Omental fat pad (tissue), 4 donors: ENCODE results near the gene EXD3. TPM values are rescaled to one million over a fixed set of nuclear protein-coding genes. Genes with fewer than 3 reads are reported as not detected.
"Not testable (repeated sequence)": the region's sequence is repeated elsewhere in the genome, so short reads cannot be mapped to it uniquely, and the experiment has no call there.

ENCODE experiments used
- ATAC-seq: fragments of 150-250 bp; one replicate; pipeline ENCODE4 v1.9.1; 2016; ENCODE audit warnings: mild to moderate bottlenecking, moderate library complexity; ENCODE audit not compliant: low FRiP score
- DNase-seq: peaks from one replicate; pipeline ENCODE4 v3.0.0-alpha.2; 2019; ENCODE audit warnings: low spot score
- total RNA-seq, 4 donors: library from RNA; depleted of rRNA; stranded (reverse); fragments of >200 nt; gene quantifications; one replicate each; pipeline ENCODE4 v1.1.0, GENCODE V29; 2016
- TF ChIP-seq, protein P1 (sequence below), 3 donors: fragments of 450-650 bp; IDR thresholded peaks; one replicate each; pipeline ENCODE4 v1.5.1; 2016 to 2017; ENCODE audit warnings: antibody characterized with exemption in 3 of 3, mild to moderate bottlenecking in 3 of 3, moderate library complexity in 2 of 3

EXD3 gene
- total RNA-seq, 4 donors from 2014 or later = 8.3 to 18.3 (median 10.5) TPM

DNA sequence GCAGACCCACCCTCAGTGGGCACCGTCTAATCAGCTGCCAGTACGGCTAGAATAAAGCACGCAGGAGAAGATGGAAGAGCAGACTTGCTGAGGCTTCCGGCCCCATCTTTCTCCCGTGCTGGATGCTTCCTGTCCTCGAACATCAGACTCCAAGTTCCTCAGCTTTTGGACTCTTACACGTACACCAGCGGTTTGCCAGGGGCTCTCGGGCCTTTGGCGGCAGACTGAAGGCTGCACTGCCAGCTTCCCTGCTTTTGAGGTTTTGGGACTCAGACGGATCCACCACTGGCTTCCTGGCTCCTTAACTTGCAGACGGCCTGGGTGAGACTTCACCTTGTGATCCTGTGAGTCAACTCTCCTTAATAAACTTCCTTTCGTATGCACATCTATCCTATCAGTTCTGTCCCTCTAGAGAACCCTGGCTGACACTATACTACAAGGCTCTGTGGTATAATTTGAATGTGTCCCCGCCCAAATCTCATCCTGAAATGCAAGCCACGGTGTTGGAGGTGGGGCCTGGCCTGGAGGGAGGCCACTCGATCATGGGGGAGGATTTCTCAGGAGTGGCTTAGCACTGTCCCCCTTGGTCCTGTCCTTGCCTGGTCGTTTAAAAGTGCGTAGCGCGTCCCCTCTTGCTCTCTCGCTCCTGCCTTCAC is 89.8 kb downstream of the EXD3 start:
- DNase-seq = no peak
- TF ChIP-seq, protein P1, sequence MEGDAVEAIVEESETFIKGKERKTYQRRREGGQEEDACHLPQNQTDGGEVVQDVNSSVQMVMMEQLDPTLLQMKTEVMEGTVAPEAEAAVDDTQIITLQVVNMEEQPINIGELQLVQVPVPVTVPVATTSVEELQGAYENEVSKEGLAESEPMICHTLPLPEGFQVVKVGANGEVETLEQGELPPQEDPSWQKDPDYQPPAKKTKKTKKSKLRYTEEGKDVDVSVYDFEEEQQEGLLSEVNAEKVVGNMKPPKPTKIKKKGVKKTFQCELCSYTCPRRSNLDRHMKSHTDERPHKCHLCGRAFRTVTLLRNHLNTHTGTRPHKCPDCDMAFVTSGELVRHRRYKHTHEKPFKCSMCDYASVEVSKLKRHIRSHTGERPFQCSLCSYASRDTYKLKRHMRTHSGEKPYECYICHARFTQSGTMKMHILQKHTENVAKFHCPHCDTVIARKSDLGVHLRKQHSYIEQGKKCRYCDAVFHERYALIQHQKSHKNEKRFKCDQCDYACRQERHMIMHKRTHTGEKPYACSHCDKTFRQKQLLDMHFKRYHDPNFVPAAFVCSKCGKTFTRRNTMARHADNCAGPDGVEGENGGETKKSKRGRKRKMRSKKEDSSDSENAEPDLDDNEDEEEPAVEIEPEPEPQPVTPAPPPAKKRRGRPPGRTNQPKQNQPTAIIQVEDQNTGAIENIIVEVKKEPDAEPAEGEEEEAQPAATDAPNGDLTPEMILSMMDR (IDR thresholded peaks at IDR 0.05) = no peak
- ATAC-seq = peak; percentile 32

DNA sequence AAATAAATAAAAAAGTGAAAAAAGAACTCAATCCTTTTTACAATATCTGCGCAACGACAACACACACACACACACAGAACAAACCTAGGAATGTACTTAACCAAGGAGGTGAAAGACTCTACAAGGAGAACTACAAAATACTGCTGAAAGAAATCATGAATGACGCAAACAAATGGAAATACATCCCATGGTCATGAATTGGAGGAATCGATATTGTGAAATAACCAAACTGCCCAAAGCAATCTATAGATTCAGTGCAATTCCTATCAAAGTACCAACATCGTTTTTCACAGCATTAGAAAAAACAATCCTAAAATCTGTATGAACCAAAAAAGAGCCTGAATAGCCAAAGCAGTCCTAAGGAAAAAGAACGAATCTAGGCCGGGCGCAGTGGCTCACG is 91.0 kb downstream of the EXD3 start:
- DNase-seq (no peak), ATAC-seq (no peak)
- TF ChIP-seq, protein P1 (IDR thresholded peaks at IDR 0.05) = no peak

DNA sequence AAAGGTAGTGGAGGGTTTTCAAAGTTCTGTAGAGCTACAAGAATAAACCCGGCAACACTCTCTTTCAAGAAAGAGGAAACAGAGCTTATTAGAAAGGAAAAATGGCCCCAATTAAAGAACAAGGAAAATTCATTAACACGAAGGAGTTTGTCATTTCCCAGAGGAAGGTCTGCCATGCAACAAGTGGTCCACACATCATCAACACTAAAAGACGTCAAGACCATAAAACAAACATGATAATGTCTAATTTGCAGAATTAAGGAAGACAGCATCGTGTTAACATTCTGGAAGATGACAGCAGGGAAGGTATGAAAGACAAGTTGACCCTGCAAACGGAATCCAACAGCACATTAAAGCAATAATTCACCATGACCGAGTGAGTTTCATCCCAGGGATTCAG is 92.3 kb downstream of the EXD3 start:
- TF ChIP-seq, protein P1 (IDR thresholded peaks at IDR 0.05) = no peak
- ATAC-seq (no peak), DNase-seq (no peak)

DNA sequence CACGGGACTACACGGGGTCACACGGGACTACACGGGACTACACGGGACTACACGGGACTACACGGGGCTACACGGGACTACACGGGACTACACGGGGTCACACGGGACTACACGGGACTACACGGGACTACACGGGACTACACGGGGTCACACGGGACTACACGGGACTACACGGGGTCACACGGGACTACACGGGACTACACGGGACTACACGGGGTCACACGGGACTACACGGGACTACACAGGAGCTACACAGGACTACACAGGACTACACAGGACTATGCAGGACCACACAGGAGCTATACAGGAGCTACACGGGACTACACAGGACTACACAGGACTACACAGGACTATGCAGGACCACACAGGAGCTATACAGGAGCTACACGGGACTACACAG is 93.4 kb downstream of the EXD3 start:
- ATAC-seq = not testable (repeated sequence)

DNA sequence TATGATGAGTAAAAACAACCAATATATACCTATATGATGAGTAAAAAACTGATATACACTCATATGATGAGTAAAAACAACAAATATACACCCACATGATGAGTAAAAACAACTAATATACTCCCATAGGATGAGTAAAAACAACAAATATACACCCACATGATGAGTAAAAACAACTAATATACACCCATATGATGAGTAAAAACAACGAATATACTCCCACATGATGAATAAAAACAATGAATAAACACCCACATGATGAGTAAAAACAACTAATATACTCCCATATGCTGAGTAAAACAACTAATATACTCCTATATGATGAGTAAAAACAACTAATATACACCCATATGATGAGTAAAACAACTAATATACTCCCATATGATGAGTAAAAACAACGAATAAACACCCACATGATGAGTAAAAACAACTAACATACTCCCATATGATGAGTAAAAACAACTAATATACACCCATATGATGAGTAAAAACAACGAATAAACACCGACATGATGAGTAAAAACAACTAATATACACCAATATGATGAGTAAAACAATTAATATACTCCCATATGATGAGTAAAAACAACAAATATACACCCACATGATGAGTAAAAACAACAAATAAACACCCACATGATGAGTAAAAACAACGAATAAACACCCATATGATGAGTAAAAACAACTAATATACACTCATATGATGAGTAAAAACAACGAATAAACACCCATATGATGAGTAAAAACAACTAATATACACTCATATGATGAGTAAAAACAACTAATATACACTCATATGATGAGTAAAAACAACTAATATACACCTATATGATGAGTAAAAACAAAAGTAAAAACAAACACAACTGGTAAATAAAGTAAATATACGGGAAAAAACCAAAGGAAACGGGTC is 95.1 kb downstream of the EXD3 start:
- ATAC-seq, DNase-seq: not testable (repeated sequence)

More for the DNA sequence above, 93.4 kb downstream of the EXD3 start:
- not testable (repeated sequence) for DNase-seq

DNA sequence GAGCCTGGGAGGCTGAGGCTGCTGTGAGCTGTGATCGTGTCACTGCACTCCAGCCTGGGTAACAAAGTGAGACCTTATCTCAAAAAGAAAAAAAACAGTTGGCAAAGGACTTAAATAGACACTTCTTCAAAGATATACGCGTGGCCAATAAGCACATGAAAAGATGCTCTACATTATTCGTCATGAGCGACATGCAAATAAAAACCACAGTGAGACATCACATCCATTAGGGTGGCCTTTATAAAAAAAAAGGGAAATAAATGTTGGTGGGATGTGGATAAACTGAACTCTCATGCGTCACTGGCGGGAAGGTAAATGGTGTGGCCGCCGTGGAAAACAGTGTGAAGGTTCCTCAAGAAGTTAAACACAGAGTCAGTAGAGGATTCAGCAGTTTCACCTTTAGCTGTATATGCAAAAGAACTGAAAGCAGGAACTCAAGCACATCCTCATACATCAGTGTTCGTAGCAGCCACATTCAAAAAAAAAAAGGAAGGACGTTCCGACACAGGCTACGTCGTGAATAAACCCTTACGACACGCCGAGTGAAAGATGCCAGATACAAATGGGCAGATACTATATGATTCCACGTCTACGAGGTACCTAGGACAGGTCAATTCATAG is 96.4 kb downstream of the EXD3 start:
- no peak for ATAC-seq

DNA sequence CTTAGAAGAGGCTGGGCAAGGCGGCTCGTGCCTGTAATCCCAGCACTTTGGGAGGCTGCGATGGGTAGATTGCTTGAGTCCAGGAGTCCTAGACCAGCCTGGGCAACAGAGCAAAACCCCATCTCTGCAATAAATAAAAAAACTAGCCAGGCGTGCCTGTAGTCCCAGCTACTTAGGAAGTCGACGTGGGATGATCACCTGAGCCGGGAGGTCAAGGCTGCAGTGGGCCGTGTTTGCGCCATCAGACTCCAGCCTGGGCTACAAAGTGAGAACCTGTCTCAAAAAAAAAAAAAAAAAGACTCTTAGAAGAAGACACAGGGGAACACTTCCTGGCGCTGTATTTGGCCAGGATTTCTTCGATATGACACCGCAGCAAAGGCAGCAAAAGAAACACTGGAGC is 97.2 kb downstream of the EXD3 start:
- DNase-seq (no peak), ATAC-seq (no peak)
- TF ChIP-seq, protein P1 (IDR thresholded peaks at IDR 0.05) = no peak

More for the DNA sequence above, 96.4 kb downstream of the EXD3 start:
- no peak for DNase-seq
- TF ChIP-seq, protein P1 (IDR thresholded peaks at IDR 0.05) = no peak
